GM10266 (cell line): Measurements from ENCODE around the gene COX10.
"Not testable (repeated sequence)": the region's sequence is repeated elsewhere in the genome, so short reads cannot be mapped to it uniquely, and the experiment has no call there.

Experiments used
- DNase-seq: peaks from one replicate; pipeline ENCODE4 v3.0.0; 2012; ENCODE audit errors: extremely low spot score
- TF ChIP-seq, protein P1 (sequence below): IDR thresholded peaks from 2 replicates; pipeline ENCODE4 v1.5.1; 2012; ENCODE audit warnings: mild to moderate bottlenecking, low read depth; ENCODE audit not compliant: control insufficient read depth, insufficient read depth; ENCODE audit errors: missing control alignments

Gene COX10

DNA sequence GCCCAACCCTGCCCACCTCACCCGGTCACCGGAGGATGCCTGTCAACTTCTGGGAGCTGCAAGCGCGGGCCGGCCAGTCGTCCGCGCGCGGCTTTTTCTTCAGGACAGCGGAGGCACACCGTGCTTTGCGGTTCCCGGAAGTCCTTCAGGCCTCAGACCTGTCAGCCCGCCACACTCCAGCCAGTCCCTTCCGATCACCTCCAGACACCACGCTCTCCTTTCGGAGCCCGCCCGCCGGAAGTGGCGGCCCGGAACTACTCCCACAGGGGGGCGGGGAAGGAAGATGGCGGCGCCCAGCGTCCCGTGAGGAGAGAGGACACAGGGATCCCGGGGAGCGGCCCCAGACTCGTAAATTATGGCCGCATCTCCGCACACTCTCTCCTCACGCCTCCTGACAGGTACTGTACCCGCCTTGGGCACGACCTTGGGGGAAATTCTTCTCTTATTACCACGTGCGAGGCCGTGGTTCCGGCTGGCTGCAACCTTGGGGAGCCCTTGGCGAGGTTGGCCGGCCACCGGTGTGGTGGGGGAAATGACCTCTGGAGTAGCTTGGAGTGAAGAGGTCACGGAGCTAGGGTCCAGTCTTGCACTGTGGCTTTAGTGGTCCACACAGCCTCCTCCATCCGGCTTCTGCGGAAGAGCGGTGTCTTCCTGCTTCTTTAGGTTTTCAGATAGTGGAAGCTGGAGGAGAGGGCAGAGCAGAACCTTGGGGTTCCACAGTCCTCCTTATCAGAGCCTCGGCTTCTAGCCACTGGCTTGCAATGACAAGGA, at the start of gene COX10:
Gene COX10 (plus strand): TSS at position 254 of the 771 bp plus-strand sequence. CDS start 102 bp downstream, at position 356.
- TF ChIP-seq, protein P1, sequence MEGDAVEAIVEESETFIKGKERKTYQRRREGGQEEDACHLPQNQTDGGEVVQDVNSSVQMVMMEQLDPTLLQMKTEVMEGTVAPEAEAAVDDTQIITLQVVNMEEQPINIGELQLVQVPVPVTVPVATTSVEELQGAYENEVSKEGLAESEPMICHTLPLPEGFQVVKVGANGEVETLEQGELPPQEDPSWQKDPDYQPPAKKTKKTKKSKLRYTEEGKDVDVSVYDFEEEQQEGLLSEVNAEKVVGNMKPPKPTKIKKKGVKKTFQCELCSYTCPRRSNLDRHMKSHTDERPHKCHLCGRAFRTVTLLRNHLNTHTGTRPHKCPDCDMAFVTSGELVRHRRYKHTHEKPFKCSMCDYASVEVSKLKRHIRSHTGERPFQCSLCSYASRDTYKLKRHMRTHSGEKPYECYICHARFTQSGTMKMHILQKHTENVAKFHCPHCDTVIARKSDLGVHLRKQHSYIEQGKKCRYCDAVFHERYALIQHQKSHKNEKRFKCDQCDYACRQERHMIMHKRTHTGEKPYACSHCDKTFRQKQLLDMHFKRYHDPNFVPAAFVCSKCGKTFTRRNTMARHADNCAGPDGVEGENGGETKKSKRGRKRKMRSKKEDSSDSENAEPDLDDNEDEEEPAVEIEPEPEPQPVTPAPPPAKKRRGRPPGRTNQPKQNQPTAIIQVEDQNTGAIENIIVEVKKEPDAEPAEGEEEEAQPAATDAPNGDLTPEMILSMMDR, result no peak
- DNase-seq, result peak; percentile 78

DNA sequence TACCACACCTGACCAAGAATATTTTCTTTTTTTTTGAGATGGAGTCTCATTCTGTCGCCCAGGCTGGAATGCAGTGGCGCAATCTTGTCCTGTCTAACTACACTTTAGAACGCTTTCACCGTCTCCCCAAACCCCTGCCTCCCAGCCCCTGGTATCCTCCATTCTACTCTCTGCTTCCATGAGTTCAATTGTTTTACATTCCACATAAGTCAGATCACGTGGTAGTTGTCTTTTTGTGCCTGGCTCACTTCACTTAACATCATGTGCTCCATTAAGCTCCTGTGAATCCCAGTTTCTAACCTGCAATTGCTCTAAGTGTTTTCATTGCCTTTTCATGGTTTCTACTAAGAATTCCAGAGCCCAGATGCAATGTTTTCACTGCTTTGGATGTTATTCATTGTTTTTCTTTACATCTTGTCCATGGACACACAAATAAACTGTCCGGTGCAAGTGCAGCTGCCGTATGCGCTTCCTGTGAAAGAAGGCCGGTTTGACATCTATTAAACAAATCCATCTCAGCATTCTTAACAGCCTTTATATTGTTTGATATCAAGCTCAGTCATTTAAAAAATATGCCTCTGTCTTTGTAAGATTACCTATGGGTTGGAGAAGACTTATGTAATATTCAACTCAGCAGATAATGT, 47.5 kb upstream of the COX10 start:
- not testable (repeated sequence) for DNase-seq

DNA sequence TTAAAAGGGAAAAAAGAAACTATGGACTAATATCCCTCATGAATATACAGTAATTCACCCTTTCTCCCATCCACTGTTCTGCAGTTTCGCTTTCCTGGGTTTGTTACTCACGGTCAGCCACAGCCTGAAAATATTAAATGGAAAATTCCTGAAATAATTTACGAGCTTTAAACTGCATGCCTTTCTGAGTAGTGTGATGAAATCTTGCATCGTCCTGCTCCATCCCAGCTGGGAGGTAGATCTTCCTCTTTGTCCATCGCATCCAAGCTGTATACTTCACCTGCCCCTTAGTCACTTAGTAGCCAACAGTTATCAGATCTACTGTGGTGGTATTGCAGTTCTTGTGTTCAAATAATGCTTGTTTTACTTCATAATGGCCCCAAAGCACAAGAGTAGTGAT, 39.5 kb upstream of the COX10 start:
- not testable (repeated sequence) for DNase-seq

DNA sequence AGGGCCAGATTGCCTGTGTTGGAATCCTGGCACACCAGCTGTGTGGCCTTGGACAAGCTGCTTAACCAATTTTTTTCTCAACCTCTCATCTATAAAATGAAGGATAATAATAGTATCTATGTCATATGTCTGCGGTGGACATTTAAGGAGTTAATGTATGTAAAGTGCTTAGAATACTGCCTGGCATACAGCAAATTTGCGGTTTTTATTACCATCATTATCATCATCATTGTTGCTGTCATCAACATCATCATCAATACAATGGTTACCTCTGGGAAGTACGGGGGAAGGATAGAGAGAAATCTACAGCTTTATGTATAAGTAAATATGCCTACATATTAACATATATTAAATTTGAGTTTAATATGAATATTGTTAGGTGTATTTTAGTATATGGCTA, 37.1 kb upstream of the COX10 start:
- no peak for DNase-seq

DNA sequence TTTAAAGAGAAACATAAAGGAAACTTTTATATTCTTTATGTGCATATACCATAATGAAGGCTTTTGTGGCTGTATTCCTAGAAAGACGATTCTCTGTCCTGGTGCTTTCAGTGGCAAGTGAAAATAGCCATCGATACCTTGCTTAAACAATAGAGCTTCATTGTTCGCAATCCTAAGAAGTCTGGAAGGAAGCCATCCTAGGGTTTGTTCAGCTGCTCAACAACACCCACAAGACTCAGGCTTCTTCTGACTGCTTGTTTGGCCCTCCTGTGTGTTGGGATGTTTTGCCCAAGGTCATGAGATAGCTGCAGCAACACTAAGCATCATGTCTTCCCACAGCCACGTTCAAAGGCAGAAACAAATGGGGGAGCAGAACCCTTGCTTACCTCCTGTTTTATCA, 36.1 kb upstream of the COX10 start:
- no peak for DNase-seq
- TF ChIP-seq, protein P1, result no peak

More for the DNA sequence above, 37.1 kb upstream of the COX10 start:
- TF ChIP-seq, protein P1, result no peak

DNA sequence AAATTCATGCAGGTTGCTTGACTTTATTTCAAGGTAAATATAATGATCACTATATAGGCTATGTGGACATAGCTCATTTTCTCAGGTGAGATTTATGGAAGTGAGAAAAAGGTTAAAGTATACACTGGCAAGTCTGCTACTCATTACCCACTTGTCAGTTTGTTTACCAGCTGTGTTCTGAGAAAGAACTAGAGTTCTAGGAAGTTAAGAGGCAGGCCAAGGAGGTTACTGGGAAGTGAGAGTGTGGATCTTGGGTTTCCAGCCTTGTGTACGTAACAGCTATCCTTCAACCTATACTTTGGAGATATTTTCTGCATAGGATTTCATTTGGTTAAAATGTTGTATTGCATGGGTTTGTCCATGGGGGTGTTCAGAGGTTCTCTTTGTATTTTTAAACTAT, 31.9 kb upstream of the COX10 start:
- TF ChIP-seq, protein P1, result no peak
- no peak for DNase-seq

DNA sequence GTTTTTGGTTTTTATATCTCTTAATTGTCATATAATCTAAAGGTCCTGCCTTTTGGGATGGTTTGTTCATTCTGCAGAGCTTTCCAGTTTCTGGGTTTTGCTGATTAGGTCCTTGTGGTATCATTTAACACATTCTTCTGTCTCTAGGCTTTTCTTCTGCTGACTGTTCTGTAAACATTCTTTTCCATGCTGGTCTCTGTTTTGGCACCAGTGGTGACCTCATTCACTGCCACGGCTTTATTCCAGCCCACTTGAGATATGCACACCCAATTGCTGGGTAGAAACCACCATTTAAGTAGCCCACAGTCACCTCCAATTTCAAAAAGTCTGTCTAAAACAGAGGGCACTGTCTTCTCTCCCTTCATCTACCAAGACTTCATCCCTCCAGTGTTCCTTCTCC, 31.1 kb upstream of the COX10 start:
- no peak for DNase-seq
- TF ChIP-seq, protein P1, result no peak

DNA sequence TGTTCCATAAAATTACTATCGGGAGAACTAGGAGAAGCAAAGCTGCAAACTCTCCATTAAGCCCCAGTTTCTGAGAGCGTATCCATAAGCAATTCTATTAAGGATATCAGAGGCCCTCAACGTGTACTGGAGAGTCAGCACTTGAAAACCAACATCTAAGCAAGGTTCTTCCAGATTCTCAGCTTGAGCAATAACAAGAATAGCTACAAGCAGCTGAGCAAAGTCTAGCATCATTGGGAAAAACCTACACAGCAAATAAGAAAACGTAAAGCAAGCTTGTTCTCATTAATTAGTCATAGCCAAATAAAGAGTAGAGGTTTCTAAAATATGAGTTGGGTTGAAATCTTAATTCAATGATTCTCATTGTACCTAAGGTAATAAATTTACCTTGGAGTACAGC, 26.9 kb upstream of the COX10 start:
- DNase-seq, result no peak
- TF ChIP-seq, protein P1, result no peak
